H9 (cell line): ENCODE data around the gene KIT. TPM values are rescaled to one million over a fixed set of nuclear protein-coding genes. Genes with fewer than 3 reads are reported as not detected.

Source experiments
- DNase-seq: peaks from one replicate; pipeline ENCODE4 v3.0.0-alpha.2; 2017
- H2AFZ ChIP-seq: one replicate; pipeline ENCODE4 v1.6.1; 2013; ENCODE audit warnings: mild to moderate bottlenecking, low read length, control low read depth, moderate library complexity
- H2AK5ac ChIP-seq: 2 replicates; pipeline ENCODE4 v1.6.1; 2013; ENCODE audit warnings: low read length, control low read depth, mixed read lengths; ENCODE audit not compliant: insufficient read length
- H2BK120ac ChIP-seq: one replicate; pipeline ENCODE4 v1.6.1; 2013; ENCODE audit warnings: low read depth, mild to moderate bottlenecking, low read length, control low read depth, inconsistent platforms; ENCODE audit not compliant: poor library complexity, severe bottlenecking
- H2BK12ac ChIP-seq: 2 replicates; pipeline ENCODE4 v1.6.1; 2013; ENCODE audit warnings: low read length, control low read depth, mixed read lengths, low read depth; ENCODE audit not compliant: insufficient read length
- H2BK15ac ChIP-seq: 2 replicates; pipeline ENCODE4 v1.6.1; 2013; ENCODE audit warnings: low read depth, low read length, control low read depth
- H2BK20ac ChIP-seq: one replicate; pipeline ENCODE4 v1.6.1; 2013; ENCODE audit warnings: low read depth, mild to moderate bottlenecking, low read length, control low read depth, inconsistent platforms; ENCODE audit not compliant: poor library complexity, severe bottlenecking
- H2BK5ac ChIP-seq: 2 replicates; pipeline ENCODE4 v1.6.1; 2013; ENCODE audit warnings: low read length, control low read depth, mixed read lengths; ENCODE audit not compliant: insufficient read length
- H3K14ac ChIP-seq: 2 replicates; pipeline ENCODE4 v1.6.1; 2013; ENCODE audit warnings: low read length, control low read depth; ENCODE audit not compliant: insufficient read depth
- H3K18ac ChIP-seq: 2 replicates; pipeline ENCODE4 v1.6.1; 2013; ENCODE audit warnings: low read depth, mild to moderate bottlenecking, mixed read lengths, low read length, control low read depth; ENCODE audit not compliant: insufficient read length
- H3K23ac ChIP-seq: 2 replicates; pipeline ENCODE4 v1.6.1; 2013; ENCODE audit warnings: low read length, control low read depth, mixed read lengths, low read depth; ENCODE audit not compliant: insufficient read length
- H3K23me2 ChIP-seq: 2 replicates; pipeline ENCODE4 v1.6.1; 2013; ENCODE audit warnings: low read depth, mild to moderate bottlenecking, mixed read lengths, low read length, control low read depth; ENCODE audit not compliant: insufficient read length, poor library complexity, severe bottlenecking
- H3K27ac ChIP-seq: 2 replicates; pipeline ENCODE4 v1.5.1; 2013; ENCODE audit warnings: low read length, control low read depth, mixed read lengths, low read depth; ENCODE audit not compliant: insufficient read length
- H3K27me3 ChIP-seq: 2 replicates; pipeline ENCODE4 v1.6.1; 2013; ENCODE audit warnings: low read length, control low read depth, inconsistent platforms; ENCODE audit not compliant: insufficient read depth
- H3K4ac ChIP-seq: 2 replicates; pipeline ENCODE4 v1.6.1; 2013; ENCODE audit warnings: low read depth, mild to moderate bottlenecking, control low read depth, inconsistent platforms, low read length, moderate library complexity
- H3K4me1 ChIP-seq: 2 replicates; pipeline ENCODE4 v1.6.1; 2013; ENCODE audit warnings: low read length, control low read depth, inconsistent platforms; ENCODE audit not compliant: insufficient read depth
- H3K4me2 ChIP-seq: 2 replicates; pipeline ENCODE4 v1.6.1; 2013; ENCODE audit warnings: low read length, control low read depth, mixed read lengths; ENCODE audit not compliant: insufficient read length, insufficient read depth
- H3K56ac ChIP-seq: 2 replicates; pipeline ENCODE4 v1.6.1; 2013; ENCODE audit warnings: low read depth, mild to moderate bottlenecking, mixed read lengths, low read length, control low read depth; ENCODE audit not compliant: insufficient read length
- H3K79me1 ChIP-seq: 2 replicates; pipeline ENCODE4 v1.6.1; 2013; ENCODE audit warnings: low read depth, mild to moderate bottlenecking, moderate library complexity, low read length, control low read depth, inconsistent platforms; ENCODE audit not compliant: insufficient read depth, poor library complexity, severe bottlenecking
- H3K79me2 ChIP-seq: 2 replicates; pipeline ENCODE4 v1.6.1; 2013; ENCODE audit warnings: low read length, control low read depth, inconsistent platforms; ENCODE audit not compliant: insufficient read depth
- H3K9ac ChIP-seq: 2 replicates; pipeline ENCODE4 v1.6.1; 2013; ENCODE audit warnings: low read length, control low read depth, mixed read lengths; ENCODE audit not compliant: insufficient read length; ENCODE audit errors: extremely low read depth
- H3K9me3 ChIP-seq: one replicate; pipeline ENCODE4 v1.6.1; 2013; ENCODE audit warnings: low read depth, low read length, inconsistent platforms; ENCODE audit not compliant: control insufficient read depth
- H3T11ph ChIP-seq: one replicate; pipeline ENCODE4 v1.6.1; 2013; ENCODE audit warnings: mild to moderate bottlenecking, low read length, control low read depth, inconsistent platforms
- H4K20me1 ChIP-seq: one replicate; pipeline ENCODE4 v1.6.1; 2013; ENCODE audit not compliant: control insufficient read depth, insufficient read length, insufficient read depth
- H4K5ac ChIP-seq: 2 replicates; pipeline ENCODE4 v1.6.1; 2013; ENCODE audit warnings: low read depth, mild to moderate bottlenecking, mixed read lengths, low read length, control low read depth; ENCODE audit not compliant: insufficient read length
- H4K8ac ChIP-seq: replicated peaks from 2 replicates; pipeline ENCODE4 v1.6.1; 2013; ENCODE audit warnings: low read length, control low read depth, mixed read lengths, low read depth; ENCODE audit not compliant: insufficient read length
- H4K91ac ChIP-seq: 2 replicates; pipeline ENCODE4 v1.6.1; 2013; ENCODE audit warnings: low read depth, mild to moderate bottlenecking, moderate library complexity, mixed read lengths, low read length, control low read depth; ENCODE audit not compliant: insufficient read length
- H3K27ac Mint-ChIP-seq, 3 experiments: 2 replicates in 2 of 3; 3 replicates in 1 of 3; pipeline ENCODE4 v1.8.0; 2020 to 2021; ENCODE audit warnings: mixed read lengths in 3 of 3, mild to moderate bottlenecking in 1 of 3, moderate library complexity in 1 of 3
- H3K27me3 Mint-ChIP-seq: 2 replicates; pipeline ENCODE4 v1.8.0; 2021; ENCODE audit warnings: low read depth, mild to moderate bottlenecking, moderate library complexity, mixed read lengths
- H3K36me3 Mint-ChIP-seq, 3 experiments: 2 replicates in 2 of 3; 3 replicates in 1 of 3; pipeline ENCODE4 v1.8.0; 2020 to 2021; ENCODE audit warnings: low read depth in 3 of 3, mixed read lengths in 3 of 3; ENCODE audit not compliant: insufficient read depth in 1 of 3
- H3K4me1 Mint-ChIP-seq, 2 experiments: 2 replicates each; pipeline ENCODE4 v1.8.0; 2020; ENCODE audit warnings: mixed read lengths in 2 of 2
- H3K4me3 Mint-ChIP-seq, 2 experiments: 2 replicates in 1 of 2; 3 replicates in 1 of 2; pipeline ENCODE4 v1.8.0; 2020 to 2021; ENCODE audit warnings: mild to moderate bottlenecking in 2 of 2, mixed read lengths in 2 of 2, moderate library complexity in 1 of 2
- H3K9me3 Mint-ChIP-seq, 2 experiments: 2 replicates in 1 of 2; 3 replicates in 1 of 2; pipeline ENCODE4 v1.8.0; 2020; ENCODE audit warnings: mild to moderate bottlenecking in 2 of 2, mixed read lengths in 2 of 2, moderate library complexity in 1 of 2
- WGBS: extraction: QIAGEN DNeasy Blood & Tissue Kit; methylation state at CpG from one replicate; pipeline ENCODE4 v1.1.7; 2013; ENCODE audit warnings: missing lambda C conversion rate, low lambda C conversion rate, mixed read lengths; ENCODE audit not compliant: insufficient read length; ENCODE audit errors: extremely low coverage; 5-methylcytosine and 5-hydroxymethylcytosine counted together
- total RNA-seq: library from RNA; stranded (reverse); gene quantifications from 2 replicates; pipeline ENCODE4 v1.2.1, GENCODE V29; 2021
- TF ChIP-seq, protein P1 (sequence below): fragments of 200-600 bp; sonication (generic); conservative IDR thresholded peaks from 3 replicates; pipeline ENCODE4 v1.8.0; 2021; ENCODE audit warnings: antibody characterized with exemption, mild to moderate bottlenecking

Gene KIT
- total RNA-seq, 1 experiment from 2014 or later, result 6.7 TPM

DNA sequence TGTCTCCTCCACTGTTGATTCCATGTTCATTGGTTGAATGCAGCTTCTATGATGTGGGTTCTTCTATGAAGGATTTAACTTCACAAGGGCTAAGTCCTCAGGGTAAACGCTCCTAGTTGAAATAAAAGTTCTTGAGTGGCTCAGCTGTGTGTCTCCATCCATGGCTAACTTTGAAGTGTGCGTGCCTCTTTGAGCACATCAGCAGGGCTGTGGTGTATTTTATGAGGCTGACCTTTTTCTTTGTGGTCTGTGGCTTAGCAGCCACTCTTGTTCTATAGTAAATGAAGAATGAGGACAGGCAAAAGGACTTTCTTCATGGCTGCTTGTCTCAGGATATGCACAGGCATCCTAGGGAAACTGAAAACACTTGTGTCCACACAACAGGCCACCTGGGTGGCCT, 88.5 kb downstream of the KIT start:
- H3K27ac Mint-ChIP-seq, result no peak overlapping the region; a peak in 1 of 7 replicates

More for the DNA sequence above, 88.5 kb downstream of the KIT start:
- Mint-ChIP-seq H3K9me3 (peaks cover 23 to 35% of the 10 kb centered on the region in 2 experiments), H3K36me3 (peaks cover 15 to 44% (median 25%) of the 10 kb centered on the region in 3 experiments), H3K4me1 (peaks cover 12 to 18% of the 10 kb centered on the region in 2 experiments), H3K4me3 (no peak overlapping the region), H3K27me3 (no peaks in the 10 kb centered on the region; the same call in 1 of the 2 replicates)
- no peak overlapping the region for H4K8ac ChIP-seq
- no peaks in the 10 kb centered on the region for H3K79me1 ChIP-seq
- H3K14ac ChIP-seq, result no peak overlapping the region
- H2AK5ac ChIP-seq, result no peak overlapping the region
- H3K27me3 ChIP-seq, result no peaks in the 10 kb centered on the region
- no peaks in the 10 kb centered on the region for H3K9me3 ChIP-seq
- H3K18ac ChIP-seq, result no peak overlapping the region
- no peaks in the 10 kb centered on the region for H3K23me2 ChIP-seq
- no peak overlapping the region for H2AFZ ChIP-seq
- no peak overlapping the region for H3K23ac ChIP-seq
- no peak overlapping the region for H3K27ac ChIP-seq
- H4K5ac ChIP-seq, result no peak overlapping the region
- no peak for DNase-seq
- no peak overlapping the region for H3K56ac ChIP-seq
- H3K4me1 ChIP-seq, result peaks cover 4% of the 10 kb centered on the region; the same call in 1 of the 2 replicates
- no peak overlapping the region for H3K4me2 ChIP-seq
- no CpG with 5 or more reads among the region's 2 CpGs for WGBS
- H2BK5ac ChIP-seq, result no peak overlapping the region
- TF ChIP-seq, protein P1, sequence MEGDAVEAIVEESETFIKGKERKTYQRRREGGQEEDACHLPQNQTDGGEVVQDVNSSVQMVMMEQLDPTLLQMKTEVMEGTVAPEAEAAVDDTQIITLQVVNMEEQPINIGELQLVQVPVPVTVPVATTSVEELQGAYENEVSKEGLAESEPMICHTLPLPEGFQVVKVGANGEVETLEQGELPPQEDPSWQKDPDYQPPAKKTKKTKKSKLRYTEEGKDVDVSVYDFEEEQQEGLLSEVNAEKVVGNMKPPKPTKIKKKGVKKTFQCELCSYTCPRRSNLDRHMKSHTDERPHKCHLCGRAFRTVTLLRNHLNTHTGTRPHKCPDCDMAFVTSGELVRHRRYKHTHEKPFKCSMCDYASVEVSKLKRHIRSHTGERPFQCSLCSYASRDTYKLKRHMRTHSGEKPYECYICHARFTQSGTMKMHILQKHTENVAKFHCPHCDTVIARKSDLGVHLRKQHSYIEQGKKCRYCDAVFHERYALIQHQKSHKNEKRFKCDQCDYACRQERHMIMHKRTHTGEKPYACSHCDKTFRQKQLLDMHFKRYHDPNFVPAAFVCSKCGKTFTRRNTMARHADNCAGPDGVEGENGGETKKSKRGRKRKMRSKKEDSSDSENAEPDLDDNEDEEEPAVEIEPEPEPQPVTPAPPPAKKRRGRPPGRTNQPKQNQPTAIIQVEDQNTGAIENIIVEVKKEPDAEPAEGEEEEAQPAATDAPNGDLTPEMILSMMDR, result no peak
- no peak overlapping the region for H3K4ac ChIP-seq
- H4K20me1 ChIP-seq, result no peaks in the 10 kb centered on the region
- H2BK15ac ChIP-seq, result no peak overlapping the region
- no peak overlapping the region for H2BK12ac ChIP-seq
- H3T11ph ChIP-seq, result no peak overlapping the region
- no peak overlapping the region for H2BK20ac ChIP-seq
- no peak overlapping the region for H2BK120ac ChIP-seq
- H4K91ac ChIP-seq, result no peak overlapping the region
- no peak overlapping the region for H3K9ac ChIP-seq
- H3K79me2 ChIP-seq, result no peaks in the 10 kb centered on the region
